OCI-LY7 (cell line): ENCODE data around the gene MYBPHL.

Experiments
- EZH2phosphoT487 ChIP-seq: fragments of 200-600 bp; sonication (generic); IDR thresholded peaks from 2 replicates; pipeline ENCODE4 v1.6.1; 2018; ENCODE audit warnings: low read depth, borderline replicate concordance, mild to moderate bottlenecking, mixed run types, antibody characterized with exemption, low read length, moderate library complexity, mixed read lengths
- TF ChIP-seq, protein P1 (sequence below): fragments of 200-600 bp; sonication (generic); conservative IDR thresholded peaks from 2 replicates; pipeline ENCODE4 v1.5.1; 2014; ENCODE audit warnings: mild to moderate bottlenecking, antibody characterized with exemption, low read length, moderate library complexity, mixed read lengths

DNA sequence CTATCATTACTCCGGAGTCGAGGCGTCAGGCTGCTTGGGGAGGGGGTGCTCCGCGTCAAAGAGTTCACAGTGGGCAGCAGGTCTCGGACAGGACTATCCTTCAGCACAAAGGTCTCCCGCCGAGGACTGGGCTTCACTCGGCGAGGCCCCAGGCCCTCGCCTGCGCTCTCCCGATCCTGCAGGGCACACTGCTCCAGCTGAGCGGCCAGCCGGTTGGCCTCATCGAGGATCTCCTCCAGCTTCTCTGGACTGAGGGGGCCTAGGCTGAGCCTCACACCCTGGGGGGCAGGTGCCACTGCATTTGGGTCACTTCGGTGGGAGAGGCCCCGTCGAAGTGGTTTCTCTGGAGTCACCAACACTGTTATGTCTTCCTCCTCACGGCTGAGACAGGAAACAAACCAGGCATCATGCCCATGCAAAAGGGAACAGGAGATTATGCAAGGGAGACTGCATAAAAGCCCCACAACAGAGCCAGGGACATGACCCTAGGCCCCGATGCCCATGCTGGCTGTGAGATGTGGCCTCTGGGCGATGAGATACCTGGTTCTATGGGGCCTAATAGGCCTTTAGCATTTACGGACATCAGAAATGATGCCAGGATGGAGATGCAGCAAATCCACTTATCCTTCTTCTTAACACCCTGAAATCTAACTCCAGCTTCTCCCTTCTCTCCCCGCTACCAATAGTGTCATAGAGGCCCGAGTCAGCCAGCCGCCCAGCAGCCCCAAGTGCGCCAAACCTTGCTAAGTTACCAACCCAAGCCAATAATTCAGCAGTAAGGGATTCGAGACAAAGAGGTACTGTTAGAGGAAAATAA is 24.9 kb downstream of the MYBPHL start:
- TF ChIP-seq, protein P1, sequence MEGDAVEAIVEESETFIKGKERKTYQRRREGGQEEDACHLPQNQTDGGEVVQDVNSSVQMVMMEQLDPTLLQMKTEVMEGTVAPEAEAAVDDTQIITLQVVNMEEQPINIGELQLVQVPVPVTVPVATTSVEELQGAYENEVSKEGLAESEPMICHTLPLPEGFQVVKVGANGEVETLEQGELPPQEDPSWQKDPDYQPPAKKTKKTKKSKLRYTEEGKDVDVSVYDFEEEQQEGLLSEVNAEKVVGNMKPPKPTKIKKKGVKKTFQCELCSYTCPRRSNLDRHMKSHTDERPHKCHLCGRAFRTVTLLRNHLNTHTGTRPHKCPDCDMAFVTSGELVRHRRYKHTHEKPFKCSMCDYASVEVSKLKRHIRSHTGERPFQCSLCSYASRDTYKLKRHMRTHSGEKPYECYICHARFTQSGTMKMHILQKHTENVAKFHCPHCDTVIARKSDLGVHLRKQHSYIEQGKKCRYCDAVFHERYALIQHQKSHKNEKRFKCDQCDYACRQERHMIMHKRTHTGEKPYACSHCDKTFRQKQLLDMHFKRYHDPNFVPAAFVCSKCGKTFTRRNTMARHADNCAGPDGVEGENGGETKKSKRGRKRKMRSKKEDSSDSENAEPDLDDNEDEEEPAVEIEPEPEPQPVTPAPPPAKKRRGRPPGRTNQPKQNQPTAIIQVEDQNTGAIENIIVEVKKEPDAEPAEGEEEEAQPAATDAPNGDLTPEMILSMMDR: no peak
- TF ChIP-seq EZH2phosphoT487: no peak
